HG03280 (cell line): Measurements from ENCODE around the gene PPIF.

ENCODE experiments used
- ATAC-seq: cut with Tn5 transposase; IDR thresholded peaks from one replicate; pipeline ENCODE4 v1.9.1; 2021; ENCODE audit warnings: mild to moderate bottlenecking, moderate library complexity; ENCODE audit not compliant: unreplicated experiment

Gene PPIF

DNA sequence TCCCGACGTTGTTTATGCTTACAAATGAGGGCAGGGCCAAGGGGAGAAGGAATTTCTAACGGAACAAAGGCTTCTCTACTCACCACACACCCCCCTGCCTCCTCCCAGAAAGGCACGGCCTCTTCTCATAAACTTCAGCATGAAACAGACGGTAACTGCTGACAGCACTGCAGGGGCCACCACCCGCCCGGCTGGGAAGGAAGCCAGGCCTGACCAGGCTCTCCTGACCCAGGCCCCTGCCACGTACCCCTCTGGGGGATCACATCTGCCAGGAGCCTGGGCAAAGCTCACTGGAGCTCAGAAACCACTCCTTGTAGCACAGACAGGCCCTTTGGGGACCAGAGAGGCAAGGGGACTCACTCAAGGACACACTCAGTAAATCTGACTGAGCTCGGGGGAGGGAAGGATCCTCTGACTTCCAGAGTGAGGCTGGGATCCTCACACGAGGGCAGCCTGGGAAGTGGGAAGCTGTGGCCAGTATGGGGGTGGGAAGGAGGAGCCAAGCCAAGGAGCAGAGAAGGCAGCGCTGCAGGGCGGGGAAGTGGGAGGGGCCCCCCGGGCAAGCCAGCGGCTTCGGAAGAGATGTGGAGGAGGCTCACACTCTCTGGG, 52.1 kb downstream of the PPIF start:
- no peak for ATAC-seq

DNA sequence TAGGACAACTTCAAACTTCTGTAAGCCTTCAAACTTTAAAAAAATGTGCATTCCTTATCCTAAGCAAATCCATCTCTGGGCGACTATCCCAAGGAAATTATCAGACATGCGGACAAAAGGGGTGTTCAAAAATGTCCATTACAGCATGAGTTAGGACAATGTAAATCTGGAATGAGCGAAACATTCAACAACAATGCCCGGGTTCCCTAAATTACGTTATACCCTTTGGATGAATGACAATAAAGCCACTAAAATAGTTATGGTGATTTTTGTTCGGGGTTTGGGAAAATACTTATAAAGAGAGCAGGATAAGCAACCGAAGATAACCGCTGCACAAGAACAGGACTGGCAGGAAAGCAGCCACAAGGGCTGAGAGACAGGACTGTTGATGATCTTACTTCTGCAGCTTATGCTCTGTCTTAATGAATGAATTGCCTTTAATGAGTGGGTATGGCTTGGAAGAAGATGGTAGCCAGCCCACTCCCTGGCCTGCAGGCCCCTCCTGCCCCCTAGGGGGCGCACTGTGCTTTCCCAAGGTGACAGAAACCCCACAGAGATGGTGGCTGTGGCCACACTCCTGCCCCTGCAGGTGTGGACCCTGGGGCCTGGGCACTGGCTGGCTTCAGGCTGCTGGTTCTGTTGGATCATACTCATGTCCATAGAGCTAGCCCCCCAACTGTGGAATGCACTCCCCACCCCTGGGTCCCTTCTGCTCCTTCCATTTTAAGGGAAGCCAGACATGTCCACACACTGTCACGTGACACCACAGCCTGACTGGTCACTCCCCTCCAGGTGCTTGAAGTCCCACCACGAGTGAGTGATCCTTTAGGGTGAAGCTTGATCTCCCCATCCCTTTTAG, 53.1 kb downstream of the PPIF start:
- ATAC-seq = no peak

DNA sequence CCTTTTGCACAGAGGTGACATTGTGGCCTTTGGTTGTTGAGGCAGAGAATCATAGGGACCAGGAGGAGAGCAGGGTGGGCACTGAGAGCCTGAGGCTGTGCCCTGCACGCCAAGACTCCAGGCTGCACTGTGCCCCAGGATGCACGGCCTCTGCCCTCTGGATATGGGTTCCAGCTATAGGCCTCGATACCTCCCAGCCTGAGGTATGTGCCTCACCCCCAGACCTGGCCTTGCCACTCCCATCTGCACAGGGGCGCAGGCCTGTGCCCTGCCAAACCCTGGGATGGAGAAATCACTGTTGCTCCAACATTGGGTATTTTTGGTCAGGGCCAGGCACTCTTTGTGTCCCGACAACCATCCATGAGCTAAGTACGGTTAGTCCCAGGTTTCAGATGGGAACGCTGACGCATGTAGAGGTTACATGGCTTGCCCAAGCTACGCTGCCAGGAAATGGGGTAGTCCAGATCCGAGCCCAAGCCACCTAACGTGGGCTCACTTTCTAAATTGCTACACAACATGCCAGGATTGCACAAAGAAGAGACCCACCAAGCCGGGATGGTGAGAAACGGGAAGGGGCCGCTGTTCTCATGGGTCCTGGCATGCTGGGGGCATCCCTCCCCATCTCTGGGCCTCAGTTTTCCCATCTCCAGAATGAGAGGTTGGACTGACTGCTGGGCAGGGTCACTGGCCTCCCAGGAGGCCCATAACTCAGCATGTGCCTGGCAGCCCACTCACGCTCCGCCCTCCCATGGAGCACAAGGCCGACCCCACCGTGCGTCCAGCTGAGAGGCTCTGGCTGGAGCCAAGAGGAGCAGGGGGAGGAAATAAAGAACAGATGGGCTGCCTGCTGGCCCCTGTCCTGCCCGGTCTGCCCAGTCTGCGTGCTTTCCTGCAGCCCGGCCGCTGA, 54.0 kb downstream of the PPIF start:
- no peak for ATAC-seq

DNA sequence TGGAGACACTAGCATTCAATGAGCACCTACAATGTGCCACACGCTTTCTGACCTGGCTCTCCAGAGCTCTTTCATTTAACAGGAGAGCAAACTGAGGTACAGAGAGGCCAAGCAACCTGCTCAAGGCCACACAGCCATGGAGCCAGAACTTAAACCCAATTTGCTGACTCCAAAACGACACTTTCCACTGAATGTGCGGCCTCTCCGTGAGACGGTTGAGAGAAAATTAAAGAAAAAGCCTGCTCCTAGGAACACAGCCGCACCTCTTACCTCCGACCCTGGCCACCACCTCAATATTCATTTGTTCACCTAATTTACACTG, 55.3 kb downstream of the PPIF start:
- ATAC-seq = no peak

DNA sequence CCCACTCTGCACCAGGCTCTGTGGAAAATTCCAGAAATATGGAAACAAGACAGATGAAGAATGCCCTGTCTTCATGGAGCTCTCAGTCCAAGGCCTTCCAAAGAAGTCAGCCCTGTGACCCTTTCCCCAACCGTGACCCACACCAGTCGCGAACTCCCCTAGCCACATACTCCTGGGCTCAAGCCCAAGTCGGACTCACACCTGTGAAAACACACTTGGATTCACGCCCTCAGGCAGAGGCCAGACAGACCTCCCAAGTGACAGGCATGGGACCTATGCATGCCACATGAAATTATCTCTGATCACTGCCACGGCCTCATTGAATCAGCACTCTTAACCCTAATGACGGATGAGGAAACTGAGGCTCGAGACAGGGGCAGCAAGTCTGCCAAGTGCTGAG, 55.7 kb downstream of the PPIF start:
- no peak for ATAC-seq

DNA sequence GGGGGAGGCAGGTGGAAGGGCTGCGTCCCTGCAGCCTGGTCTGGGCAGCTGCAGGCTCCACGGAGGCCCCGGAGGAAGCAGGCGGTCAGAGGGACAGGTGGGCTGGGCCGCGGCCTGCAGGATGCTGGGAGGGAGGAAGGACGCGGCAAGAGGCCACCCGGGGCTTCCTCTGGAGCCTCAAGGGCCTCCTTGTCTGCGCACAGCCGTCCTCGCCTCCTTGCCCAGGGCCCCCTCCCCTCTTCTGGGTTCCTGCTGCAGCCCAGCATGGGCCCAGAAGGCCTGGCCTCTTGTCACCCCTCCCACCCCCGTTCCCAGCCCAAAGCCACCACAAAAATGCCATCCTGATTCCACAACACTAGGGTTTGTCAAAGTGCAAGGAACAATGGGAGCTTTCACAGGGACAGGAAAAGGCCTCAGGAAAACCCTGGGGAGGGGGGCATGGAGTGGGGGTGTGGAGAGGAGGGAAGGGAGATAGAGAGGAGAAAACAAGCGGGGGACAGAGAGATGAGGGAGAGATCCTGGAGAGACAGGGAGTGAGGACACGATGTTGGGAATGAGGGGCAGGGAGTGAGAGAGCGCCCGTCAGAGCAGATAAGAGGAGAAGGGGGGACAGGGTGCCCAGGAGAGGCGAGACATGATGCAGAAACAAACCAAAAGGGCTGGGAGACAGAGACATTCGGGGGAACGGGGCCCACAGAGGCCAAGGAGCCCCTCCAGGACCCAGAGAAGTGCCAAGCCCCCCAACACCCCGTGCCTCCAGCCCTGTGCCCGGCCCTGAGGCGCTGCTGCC, 56.4 kb downstream of the PPIF start:
- no peak for ATAC-seq

DNA sequence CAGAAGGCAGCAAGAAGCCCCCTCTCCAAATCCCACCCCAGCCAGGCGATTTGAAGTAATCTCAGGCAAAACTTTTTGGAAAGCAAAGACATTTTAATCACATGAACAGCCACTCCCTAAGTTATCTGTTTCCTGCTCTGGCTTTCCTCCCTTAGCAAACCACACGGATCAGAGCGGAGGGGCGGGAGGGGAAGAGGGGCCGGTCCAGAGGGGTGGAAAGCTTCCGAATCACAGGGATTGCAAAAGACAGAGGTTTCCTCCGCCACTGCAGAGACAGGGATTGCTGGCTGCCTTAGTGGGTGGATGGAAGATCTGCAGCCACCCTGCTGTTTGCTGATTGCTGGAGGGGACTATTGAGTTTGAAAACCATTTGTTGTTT, 57.0 kb downstream of the PPIF start:
- no peak for ATAC-seq

DNA sequence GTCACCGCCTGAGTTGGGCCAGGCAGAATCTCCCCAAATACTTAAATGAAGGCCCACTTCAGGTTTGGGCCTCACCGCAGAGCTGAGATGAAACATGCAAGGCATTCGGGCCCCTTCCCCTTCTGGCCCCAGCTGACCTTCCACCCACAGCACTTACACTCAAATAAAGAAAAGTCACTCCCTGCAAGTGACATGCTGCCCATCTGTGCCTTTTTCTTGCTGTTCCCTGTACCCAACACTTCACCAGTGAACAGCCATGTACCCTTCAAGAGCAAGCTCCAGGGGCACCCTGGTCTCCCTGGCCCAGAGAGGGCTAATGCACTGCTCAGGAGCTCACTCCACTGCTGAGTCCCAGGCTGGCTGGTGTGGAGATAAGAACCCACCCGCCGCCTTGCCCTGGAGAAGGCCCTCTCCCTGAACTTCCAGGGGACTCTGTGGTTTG, 57.4 kb downstream of the PPIF start:
- ATAC-seq = no peak
